Measurements from ENCODE around the gene CYTH1.

Gene CYTH1

DNA sequence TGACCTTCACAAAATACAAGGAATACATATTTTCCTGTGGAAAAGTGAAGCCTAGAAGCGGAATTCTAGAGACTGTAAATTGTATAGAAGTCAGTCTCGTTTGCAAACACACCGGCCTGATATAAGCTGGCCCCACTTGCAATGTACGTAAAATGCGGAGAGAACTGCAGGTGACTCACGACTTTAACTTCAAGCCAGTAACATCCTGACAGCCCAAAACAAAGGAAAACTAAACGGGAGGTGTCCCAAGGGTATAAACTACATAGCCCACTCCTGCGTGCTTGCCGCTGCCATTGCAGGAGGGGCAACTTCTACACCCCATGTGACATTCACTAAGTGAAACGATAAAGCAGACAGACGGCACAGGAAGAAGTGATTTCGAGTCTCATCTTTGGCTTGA, 101.6 kb downstream of the CYTH1 start:
- ChIA-PET CTCF (no interaction called here), POLR2A (no interaction called here)
- DNase-seq (ENCODE audit: extremely low spot score) = no peak

DNA sequence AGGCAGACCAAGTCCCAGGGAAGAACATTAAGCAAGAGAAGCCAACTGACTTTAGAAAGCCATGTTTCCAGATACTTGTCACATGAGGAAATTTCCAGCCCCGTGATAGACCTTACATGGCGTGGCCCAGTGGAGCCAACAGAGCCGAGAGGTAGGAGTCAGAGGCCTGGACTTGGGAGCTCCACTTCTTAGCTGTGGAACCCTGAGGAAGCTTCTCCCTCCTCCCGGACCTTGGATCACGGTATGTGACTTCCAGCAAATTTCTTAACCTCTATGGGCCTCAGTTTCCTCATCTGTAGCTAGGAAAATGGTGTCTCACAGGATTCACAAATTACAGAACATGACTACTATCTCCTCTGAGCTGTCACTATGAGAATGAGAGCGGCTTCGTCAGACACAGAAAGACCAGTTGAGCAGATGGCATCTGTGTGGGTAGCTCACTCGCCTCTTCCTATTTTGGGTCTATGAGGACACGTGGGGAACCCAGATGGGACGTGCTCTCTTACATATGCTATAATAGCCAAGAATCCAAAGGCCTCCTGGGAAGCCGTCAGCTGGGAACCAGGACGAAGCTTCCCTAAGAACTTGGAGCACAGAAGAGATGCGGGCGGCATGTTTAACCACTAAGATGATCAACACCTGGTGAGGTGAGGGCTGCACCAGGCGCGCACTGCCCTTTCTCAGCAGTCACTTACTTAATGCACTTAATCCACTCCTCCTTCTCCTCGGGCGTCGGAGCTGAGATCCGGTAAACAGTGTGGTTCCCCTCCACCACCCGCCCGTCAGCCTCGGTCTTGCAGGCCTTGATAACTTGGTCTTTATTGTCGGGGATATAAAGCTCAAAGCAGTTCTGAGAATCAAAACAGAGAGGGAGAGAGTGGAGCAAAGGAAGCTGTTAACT, 102.3 kb downstream of the CYTH1 start:
- POLR2A ChIA-PET = no interaction called here
- TF ChIP-seq ELF4 (IDR thresholded peaks at IDR 0.05) = no peak
- TF ChIP-seq TARDBP (IDR thresholded peaks at IDR 0.05) = no peak
- no peak for TF ChIP-seq BHLHE40 (IDR thresholded peaks at IDR 0.05; ENCODE audit: borderline replicate concordance)
- TF ChIP-seq, protein P1, sequence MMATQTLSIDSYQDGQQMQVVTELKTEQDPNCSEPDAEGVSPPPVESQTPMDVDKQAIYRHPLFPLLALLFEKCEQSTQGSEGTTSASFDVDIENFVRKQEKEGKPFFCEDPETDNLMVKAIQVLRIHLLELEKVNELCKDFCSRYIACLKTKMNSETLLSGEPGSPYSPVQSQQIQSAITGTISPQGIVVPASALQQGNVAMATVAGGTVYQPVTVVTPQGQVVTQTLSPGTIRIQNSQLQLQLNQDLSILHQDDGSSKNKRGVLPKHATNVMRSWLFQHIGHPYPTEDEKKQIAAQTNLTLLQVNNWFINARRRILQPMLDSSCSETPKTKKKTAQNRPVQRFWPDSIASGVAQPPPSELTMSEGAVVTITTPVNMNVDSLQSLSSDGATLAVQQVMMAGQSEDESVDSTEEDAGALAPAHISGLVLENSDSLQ (IDR thresholded peaks at IDR 0.05) = no peak
- TF ChIP-seq SUZ12 (IDR thresholded peaks at IDR 0.05) = no peak
- TF ChIP-seq SP1 (IDR thresholded peaks at IDR 0.05) = no peak
- TF ChIP-seq FOXA1 (IDR thresholded peaks at IDR 0.05) = no peak
- TF ChIP-seq L3MBTL2 (conservative IDR thresholded peaks at IDR 0.05) = no peak
- no peak for TF ChIP-seq NFRKB (IDR thresholded peaks at IDR 0.05)
- no peak for TF ChIP-seq CTBP1 (IDR thresholded peaks at IDR 0.05; ENCODE audit: borderline replicate concordance)
- no peak for TF ChIP-seq ZNF384 (IDR thresholded peaks at IDR 0.05)

More for the DNA sequence above, 101.6 kb downstream of the CYTH1 start:
- TF ChIP-seq CTBP1 (IDR thresholded peaks at IDR 0.05; ENCODE audit: borderline replicate concordance) (no peak), BHLHE40 (IDR thresholded peaks at IDR 0.05; ENCODE audit: borderline replicate concordance) (no peak), TARDBP (IDR thresholded peaks at IDR 0.05) (no peak), ARNT (IDR thresholded peaks at IDR 0.05) (no peak), L3MBTL2 (conservative IDR thresholded peaks at IDR 0.05) (no peak), FOXA1 (IDR thresholded peaks at IDR 0.05) (no peak), NFRKB (IDR thresholded peaks at IDR 0.05) (no peak), FOXM1 (IDR thresholded peaks at IDR 0.05; ENCODE audit: borderline replicate concordance) (no peak), HDGF (IDR thresholded peaks at IDR 0.05; ENCODE audit: borderline replicate concordance) (no peak), SUZ12 (IDR thresholded peaks at IDR 0.05) (no peak), FOXK2 (IDR thresholded peaks at IDR 0.05) (no peak), LEF1 (IDR thresholded peaks at IDR 0.05; ENCODE audit: borderline replicate concordance) (no peak), ZNF384 (IDR thresholded peaks at IDR 0.05) (no peak), ELF4 (IDR thresholded peaks at IDR 0.05) (no peak), SP1 (IDR thresholded peaks at IDR 0.05) (no peak)
- TF ChIP-seq, protein P1 (IDR thresholded peaks at IDR 0.05) = no peak

DNA sequence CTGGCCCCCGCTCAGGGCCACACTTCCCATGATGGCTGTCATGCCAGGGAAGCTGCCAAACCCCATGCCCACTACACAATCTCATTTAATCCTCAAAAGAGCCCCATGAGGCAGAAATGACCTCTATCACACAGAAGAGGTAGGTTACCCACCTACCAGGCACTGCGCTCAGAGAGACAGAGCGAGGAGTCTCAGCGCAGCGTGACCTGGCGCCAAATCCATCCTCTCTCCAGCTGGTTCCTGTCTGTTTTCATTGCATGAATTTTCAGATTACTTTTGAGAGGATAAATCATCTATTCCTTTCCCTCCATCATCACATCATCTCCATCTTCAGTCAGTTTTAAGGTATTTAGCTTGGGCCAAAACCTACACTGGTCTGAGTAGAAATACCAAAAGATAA, 103.4 kb downstream of the CYTH1 start:
- TF ChIP-seq BHLHE40 (IDR thresholded peaks at IDR 0.05; ENCODE audit: borderline replicate concordance) = no peak
- TF ChIP-seq FOXK2 (IDR thresholded peaks at IDR 0.05) = no peak
- no peak for TF ChIP-seq NFRKB (IDR thresholded peaks at IDR 0.05)
- TF ChIP-seq, protein P1 (IDR thresholded peaks at IDR 0.05) = no peak
- TF ChIP-seq CTBP1 (IDR thresholded peaks at IDR 0.05; ENCODE audit: borderline replicate concordance) = no peak
- no peak for TF ChIP-seq LEF1 (IDR thresholded peaks at IDR 0.05; ENCODE audit: borderline replicate concordance)
- no peak for TF ChIP-seq SUZ12 (IDR thresholded peaks at IDR 0.05)
- no peak for TF ChIP-seq HDGF (IDR thresholded peaks at IDR 0.05; ENCODE audit: borderline replicate concordance)
- TF ChIP-seq L3MBTL2 (conservative IDR thresholded peaks at IDR 0.05) = no peak
- TF ChIP-seq SP1 (IDR thresholded peaks at IDR 0.05) = no peak
- no peak for TF ChIP-seq FOXM1 (IDR thresholded peaks at IDR 0.05; ENCODE audit: borderline replicate concordance)
- no peak for TF ChIP-seq ELF4 (IDR thresholded peaks at IDR 0.05)
- TF ChIP-seq ZNF384 (IDR thresholded peaks at IDR 0.05) = no peak
- ChIA-PET CTCF (no interaction called here), POLR2A (no interaction called here)
- DNase-seq (ENCODE audit: extremely low spot score) = no peak

More for the DNA sequence above, 102.3 kb downstream of the CYTH1 start:
- no peak for DNase-seq (ENCODE audit: extremely low spot score)
- CTCF ChIA-PET = no interaction called here

DNA sequence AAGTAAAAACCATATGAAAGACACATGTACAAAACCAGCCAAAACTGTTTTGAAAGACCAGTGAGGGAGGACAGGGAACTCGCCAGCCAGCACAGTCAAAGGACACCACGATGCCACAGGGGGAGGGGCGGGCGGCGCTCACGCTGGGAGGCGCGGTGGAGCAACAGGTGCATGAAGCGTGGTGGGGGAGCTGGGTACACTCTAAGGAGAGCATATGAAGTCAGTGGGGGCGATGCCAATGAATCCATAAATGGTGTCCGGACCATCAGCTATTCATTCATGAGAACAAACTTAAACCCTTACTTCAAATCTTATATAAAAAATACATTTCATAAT, 103.9 kb downstream of the CYTH1 start:
- TF ChIP-seq FOXK2 (IDR thresholded peaks at IDR 0.05) (no peak), L3MBTL2 (conservative IDR thresholded peaks at IDR 0.05) (no peak), BHLHE40 (IDR thresholded peaks at IDR 0.05; ENCODE audit: borderline replicate concordance) (no peak), TARDBP (IDR thresholded peaks at IDR 0.05) (no peak), CTBP1 (IDR thresholded peaks at IDR 0.05; ENCODE audit: borderline replicate concordance) (no peak), ZNF384 (IDR thresholded peaks at IDR 0.05) (no peak), HDGF (IDR thresholded peaks at IDR 0.05; ENCODE audit: borderline replicate concordance) (no peak), SUZ12 (IDR thresholded peaks at IDR 0.05) (no peak), ELF4 (IDR thresholded peaks at IDR 0.05) (no peak), ARNT (IDR thresholded peaks at IDR 0.05) (no peak), NFRKB (IDR thresholded peaks at IDR 0.05) (no peak), FOXA1 (IDR thresholded peaks at IDR 0.05) (no peak), FOXM1 (IDR thresholded peaks at IDR 0.05; ENCODE audit: borderline replicate concordance) (no peak), SP1 (IDR thresholded peaks at IDR 0.05) (no peak), LEF1 (IDR thresholded peaks at IDR 0.05; ENCODE audit: borderline replicate concordance) (no peak)
- TF ChIP-seq, protein P1 (IDR thresholded peaks at IDR 0.05) = no peak
- DNase-seq (ENCODE audit: extremely low spot score) = no peak
- ChIA-PET CTCF (no interaction called here), POLR2A (no interaction called here)

Measured in HEK293T (cell line).